IMR-90 (cell line): ENCODE results near the gene CPLX3.

Source experiments
- CTCF ChIP-seq: conservative IDR thresholded peaks from 2 replicates; pipeline ENCODE4 v1.5.1; 2012; ENCODE audit warnings: mild to moderate bottlenecking, low read depth, low read length, improper control_type of control experiment
- POLR2A ChIP-seq: IDR thresholded peaks from 2 replicates; pipeline ENCODE4 v1.6.1; 2012; ENCODE audit warnings: mild to moderate bottlenecking, low read depth, low read length
- USF2 ChIP-seq: fragments of 150-350 bp; IDR thresholded peaks from 2 replicates; pipeline ENCODE4 v1.6.1; 2017; ENCODE audit warnings: mild to moderate bottlenecking, antibody characterized with exemption, low read length, low read depth

GRCh38 chr15:74779162-74779648 is 47.2 kb upstream of the CPLX3 start:
- no peak for TF ChIP-seq CTCF
- TF ChIP-seq USF2, result no peak
- TF ChIP-seq POLR2A, result no peak
